Endothelial cell of umbilical vein (primary cell): ENCODE data around the gene DYDC2. TPM values are rescaled to one million over a fixed set of nuclear protein-coding genes. Genes with fewer than 3 reads are reported as not detected.

Experiments
- BruUV-seq: library from RNA; stranded (reverse); fragments of 400-500 nt; replicated peaks from 2 replicates; lab custom pipeline; 2021; lab: Mats Ljungman, UMichigan
- CTCF ChIA-PET: fragments of 300-600, 350-600 bp; sonication (Branson Sonifier 250); formaldehyde crosslinking; loops from one replicate; lab custom pipeline; 2021; ENCODE audit warnings: antibody characterized with exemption, inconsistent platforms; lab: Charles Lee
- POLR2A ChIA-PET: fragments of 300-600, 350-600 bp; sonication (Branson Sonifier 250); formaldehyde crosslinking; loops from one replicate; lab custom pipeline; 2021; ENCODE audit warnings: antibody characterized with exemption, inconsistent platforms; lab: Charles Lee
- DNase-seq: peaks from one replicate; pipeline ENCODE4 v3.0.0-alpha.2; 2011; ENCODE audit warnings: low read depth, low spot score
- FAIRE-seq: peaks from 2 replicates; lab custom pipeline; 2011; peaks lifted over from hg19 to GRCh38; lab: Jason Lieb, UNC
- H2AFZ ChIP-seq: 2 replicates; pipeline ENCODE4 v1.6.0; 2012; ENCODE audit warnings: low read depth, low read length, control low read depth, inconsistent platforms
- H3K27ac ChIP-seq: 2 replicates; pipeline ENCODE4 v1.5.1; 2011; ENCODE audit warnings: low read depth, mild to moderate bottlenecking, control low read depth, low read length, moderate library complexity; ENCODE audit not compliant: insufficient read depth
- H3K27me3 ChIP-seq, 2 experiments: 2 replicates each; pipeline versions ENCODE4 v1.6.0 to v1.6.1; 2011; ENCODE audit warnings: low read length in 2 of 2, mixed read lengths in 1 of 2; ENCODE audit not compliant: control insufficient read depth in 2 of 2, insufficient read depth in 2 of 2
- H3K36me3 ChIP-seq, 2 experiments: 2 replicates in 1 of 2; 3 replicates in 1 of 2; pipeline ENCODE4 v1.5.1; 2011; ENCODE audit warnings: low read length in 2 of 2, mild to moderate bottlenecking in 1 of 2, moderate library complexity in 1 of 2; ENCODE audit not compliant: control insufficient read depth in 2 of 2, insufficient read depth in 2 of 2; ENCODE audit errors: extremely low read depth in 1 of 2
- H3K4me1 ChIP-seq: 3 replicates; pipeline ENCODE4 v1.5.1; 2011; ENCODE audit warnings: mild to moderate bottlenecking, low read length; ENCODE audit not compliant: control insufficient read depth, insufficient read depth; ENCODE audit errors: extremely low read depth
- H3K4me2 ChIP-seq: 2 replicates; pipeline ENCODE4 v1.6.1; 2011; ENCODE audit warnings: low read length, control low read depth, mixed read lengths; ENCODE audit not compliant: insufficient read depth
- H3K4me3 ChIP-seq, 3 experiments: fragments of 200-600 bp in 1 of 3; sonication (generic), shearing (Covaris generic) in 1 of 3; replicated peaks in 1 of 3; 2 replicates each; pipeline ENCODE4 v1.5.1; 2011 to 2016; ENCODE audit warnings: control low read depth in 3 of 3, low read length in 3 of 3, mild to moderate bottlenecking in 2 of 3, inconsistent platforms in 1 of 3, low read depth in 1 of 3, moderate library complexity in 1 of 3; ENCODE audit not compliant: insufficient read depth in 1 of 3
- H3K79me2 ChIP-seq: 2 replicates; pipeline ENCODE4 v1.6.0; 2012; ENCODE audit warnings: low read length, inconsistent platforms; ENCODE audit not compliant: control insufficient read depth, insufficient read depth
- H3K9ac ChIP-seq: replicated peaks from 2 replicates; pipeline ENCODE3; 2011; ENCODE audit warnings: low read length, control low read depth; ENCODE audit not compliant: insufficient read depth; ENCODE audit errors: extremely low read depth
- H3K9me1 ChIP-seq: replicated peaks from 3 replicates; pipeline ENCODE4 v1.6.0; 2011; ENCODE audit warnings: mild to moderate bottlenecking, low read length; ENCODE audit not compliant: control insufficient read depth, insufficient read depth; ENCODE audit errors: extremely low read depth
- H3K9me3 ChIP-seq: replicated peaks from 2 replicates; pipeline ENCODE4 v1.5.1; 2012; ENCODE audit warnings: low read length, inconsistent platforms; ENCODE audit not compliant: control insufficient read depth, insufficient read depth
- H4K20me1 ChIP-seq: replicated peaks from 2 replicates; pipeline ENCODE3; 2011; ENCODE audit warnings: mild to moderate bottlenecking, low read length; ENCODE audit not compliant: control insufficient read depth, insufficient read depth; ENCODE audit errors: extremely low read depth
- CTCF ChIP-seq, 2 donors: IDR thresholded peaks; 1 replicate in 1 of 2; 2 replicates in 1 of 2; pipeline ENCODE4 v1.5.1; 2011; ENCODE audit warnings: low read length in 2 of 2, mild to moderate bottlenecking in 2 of 2, moderate library complexity in 2 of 2, control low read depth in 1 of 2, inconsistent platforms in 1 of 2, low read depth in 1 of 2; ENCODE audit not compliant: insufficient read depth in 1 of 2; ENCODE audit errors: extremely low read depth in 1 of 2
- EZH2 ChIP-seq: IDR thresholded peaks from 2 replicates; pipeline ENCODE4 v1.6.1; 2012; ENCODE audit warnings: borderline replicate concordance, low read depth, mild to moderate bottlenecking, moderate library complexity, low read length, inconsistent platforms; ENCODE audit not compliant: severe bottlenecking
- FOS ChIP-seq: IDR thresholded peaks from 2 replicates; pipeline ENCODE4 v1.6.1; 2011; ENCODE audit warnings: mild to moderate bottlenecking, low read length, moderate library complexity, borderline replicate concordance; ENCODE audit not compliant: insufficient read depth
- GATA2 ChIP-seq: IDR thresholded peaks from 2 replicates; pipeline ENCODE4 v1.7.0; 2011; ENCODE audit warnings: low read depth, mild to moderate bottlenecking, moderate library complexity, mixed read lengths, low read length; ENCODE audit not compliant: insufficient read length, insufficient read depth
- JUN ChIP-seq: IDR thresholded peaks from 2 replicates; pipeline ENCODE4 v1.6.1; 2011; ENCODE audit warnings: borderline replicate concordance, low read depth; ENCODE audit not compliant: insufficient read length, insufficient read depth
- MAX ChIP-seq: IDR thresholded peaks from 2 replicates; pipeline ENCODE4 v1.6.1; 2011; ENCODE audit not compliant: insufficient read depth, insufficient read length
- MYC ChIP-seq: IDR thresholded peaks from one replicate; pipeline ENCODE4 v1.6.1; 2011; ENCODE audit warnings: mild to moderate bottlenecking, low read depth, low read length
- POLR2A ChIP-seq: IDR thresholded peaks from 2 replicates; pipeline ENCODE4 v1.6.1; 2012; ENCODE audit warnings: low read depth, mild to moderate bottlenecking, control low read depth, low read length
- POLR2AphosphoS5 ChIP-seq: IDR thresholded peaks from 2 replicates; pipeline ENCODE4 v1.6.1; 2012; ENCODE audit warnings: low read depth, mild to moderate bottlenecking, control low read depth, low read length, moderate library complexity; ENCODE audit not compliant: insufficient read depth
- dilution Hi-C: fragments of 300-500 bp; cut with MboI; formaldehyde crosslinking; loops from one replicate; pipeline ENCODE4 v1.15.0; 2019; ENCODE audit warnings: low sequenced_read_pairs; ENCODE audit not compliant: extremely low pct_ligation_motif_present
- intact Hi-C: fragments of 100-400 bp; cut with micrococcal nuclease; formaldehyde crosslinking; loops from one replicate; pipeline ENCODE4 v1.10.0; 2022
- polyA plus RNA-seq, 4 experiments: library from polyadenylated mRNA; depleted of rRNA in 3 of 4; stranded (reverse) in 3 of 4; unstranded in 1 of 4; fragments of >200 nt; gene quantifications; 2 replicates each; pipeline versions ENCODE4 v1.2.1 to v1.2.3, GENCODE V29; 2011 to 2012; ENCODE audit warnings: missing spikeins in 1 of 4
- total RNA-seq: library from RNA; stranded (reverse); gene quantifications from 2 replicates; pipeline ENCODE4 v1.2.3, GENCODE V29; 2021

Gene DYDC2
- total and polyA plus RNA-seq, 2 donors (not counting 3 experiments of a cell fraction or from before 2014, with no cell fraction given) = not detected

GRCh38 chr10:80344276-80344675 is 12.3 kb upstream of the DYDC2 start:
- Histone ChIP-seq H3K27me3 (peaks cover 0 to 2% of the 10 kb centered on the region in 2 experiments), H3K27ac (no peak overlapping the region), H3K9me1 (no peaks in the 10 kb centered on the region), H3K4me3 (no peak overlapping the region), H3K4me2 (no peak overlapping the region), H3K4me1 (no peaks in the 10 kb centered on the region), H3K36me3 (no peaks in the 10 kb centered on the region), H2AFZ (no peak overlapping the region), H4K20me1 (no peaks in the 10 kb centered on the region), H3K9ac (no peak overlapping the region), H3K9me3 (no peaks in the 10 kb centered on the region), H3K79me2 (no peaks in the 10 kb centered on the region)
- DNase-seq (no peak), FAIRE-seq (no peak)
- BruUV-seq = no TSS peak
- ChIA-PET POLR2A (no interaction called here), CTCF (interaction anchor here (1.4 kb wide), 1 partner anchor 34 kb away, joined by 3 read pairs; no protein-coding TSS in a partner anchor)
- no peak for TF ChIP-seq EZH2
- TF ChIP-seq MYC = no peak
- TF ChIP-seq CTCF (IDR thresholded peaks at IDR 0.05; ENCODE audit: extremely low read depth in 1 of 2, insufficient read depth in 1 of 2, low read depth in 1 of 2, low read length in 2 of 2) = no peak
- TF ChIP-seq JUN = no peak
- TF ChIP-seq MAX = no peak
- no peak for TF ChIP-seq POLR2AphosphoS5
- no peak for TF ChIP-seq FOS
- no peak for TF ChIP-seq POLR2A
- no peak for TF ChIP-seq GATA2
- intact Hi-C loops (no loop called here), dilution Hi-C loops (no loop called here)
